IMR-90 (cell line): ENCODE measurements around the gene NCKAP5L.

Experiments used
- BHLHE40 ChIP-seq: fragments of 150-350 bp; IDR thresholded peaks from 2 replicates; pipeline ENCODE4 v1.6.1; 2016; ENCODE audit warnings: mild to moderate bottlenecking, low read depth, low read length
- CEBPB ChIP-seq: IDR thresholded peaks from 2 replicates; pipeline ENCODE4 v1.6.1; 2012; ENCODE audit warnings: low read depth, low read length, improper control_type of control experiment
- CHD1 ChIP-seq: IDR thresholded peaks from 2 replicates; pipeline ENCODE4 v1.6.1; 2012; ENCODE audit warnings: low read depth, low read length, improper control_type of control experiment
- CTCF ChIP-seq: conservative IDR thresholded peaks from 2 replicates; pipeline ENCODE4 v1.5.1; 2012; ENCODE audit warnings: mild to moderate bottlenecking, low read depth, low read length, improper control_type of control experiment
- MAFK ChIP-seq: IDR thresholded peaks from 2 replicates; pipeline ENCODE4 v1.6.1; 2012; ENCODE audit warnings: low read depth, low read length, improper control_type of control experiment
- MAZ ChIP-seq: IDR thresholded peaks from 2 replicates; pipeline ENCODE4 v1.6.1; 2012; ENCODE audit warnings: low read depth, mild to moderate bottlenecking, low read length, improper control_type of control experiment, moderate library complexity, borderline replicate concordance
- MXI1 ChIP-seq: IDR thresholded peaks from 2 replicates; pipeline ENCODE4 v1.6.1; 2012; ENCODE audit warnings: low read depth, mild to moderate bottlenecking, low read length, moderate library complexity, borderline replicate concordance
- NFE2L2 ChIP-seq: fragments of 150-350 bp; IDR thresholded peaks from 2 replicates; pipeline ENCODE4 v1.6.1; 2016; ENCODE audit warnings: low read depth, mild to moderate bottlenecking, low read length
- POLR2A ChIP-seq: IDR thresholded peaks from 2 replicates; pipeline ENCODE4 v1.6.1; 2012; ENCODE audit warnings: mild to moderate bottlenecking, low read depth, low read length
- RAD21 ChIP-seq: IDR thresholded peaks from 2 replicates; pipeline ENCODE4 v1.6.1; 2012; ENCODE audit warnings: low read length, improper control_type of control experiment
- RCOR1 ChIP-seq: IDR thresholded peaks from 2 replicates; pipeline ENCODE4 v1.6.1; 2012; ENCODE audit warnings: mild to moderate bottlenecking, low read length, improper control_type of control experiment; ENCODE audit not compliant: insufficient replicate concordance
- RFX5 ChIP-seq: IDR thresholded peaks from 2 replicates; pipeline ENCODE4 v1.8.0; 2012; ENCODE audit warnings: low read depth, mild to moderate bottlenecking, low read length, moderate library complexity
- USF2 ChIP-seq: fragments of 150-350 bp; IDR thresholded peaks from 2 replicates; pipeline ENCODE4 v1.6.1; 2017; ENCODE audit warnings: mild to moderate bottlenecking, antibody characterized with exemption, low read length, low read depth
- TF ChIP-seq, protein P1 (sequence below): fragments of 150-350 bp; IDR thresholded peaks from 2 replicates; pipeline ENCODE4 v1.6.1; 2016; ENCODE audit warnings: low read depth, mild to moderate bottlenecking, low read length, moderate library complexity, borderline replicate concordance

DNA sequence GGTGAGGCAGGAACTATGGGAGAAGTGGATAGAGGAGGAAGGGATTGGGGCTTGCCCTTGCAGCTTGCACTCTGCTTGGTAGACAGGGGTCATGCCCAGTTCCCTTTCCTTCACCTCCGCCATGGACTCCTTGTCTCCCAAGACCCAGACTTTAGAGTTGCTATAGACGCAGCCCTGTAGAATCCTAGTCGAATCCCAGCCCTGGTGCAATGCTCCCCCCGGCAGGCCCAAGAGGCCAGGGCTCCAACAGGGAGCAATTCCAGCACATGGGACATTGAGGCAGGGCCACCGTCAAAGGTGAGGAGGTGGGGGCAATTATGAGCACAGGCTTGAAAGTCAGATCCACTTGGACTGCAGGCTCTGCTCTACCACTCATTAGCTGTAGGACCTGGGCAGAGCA lies 44.2 kb upstream of the NCKAP5L start:
- no peak for TF ChIP-seq CTCF
- TF ChIP-seq CHD1: no peak
- TF ChIP-seq POLR2A: no peak
- TF ChIP-seq BHLHE40: no peak
- no peak for TF ChIP-seq RFX5
- TF ChIP-seq NFE2L2: no peak
- no peak for TF ChIP-seq RAD21
- TF ChIP-seq CEBPB: no peak
- no peak for TF ChIP-seq MXI1
- TF ChIP-seq MAFK: no peak
- TF ChIP-seq USF2: no peak
- TF ChIP-seq MAZ: no peak
- TF ChIP-seq, protein P1, sequence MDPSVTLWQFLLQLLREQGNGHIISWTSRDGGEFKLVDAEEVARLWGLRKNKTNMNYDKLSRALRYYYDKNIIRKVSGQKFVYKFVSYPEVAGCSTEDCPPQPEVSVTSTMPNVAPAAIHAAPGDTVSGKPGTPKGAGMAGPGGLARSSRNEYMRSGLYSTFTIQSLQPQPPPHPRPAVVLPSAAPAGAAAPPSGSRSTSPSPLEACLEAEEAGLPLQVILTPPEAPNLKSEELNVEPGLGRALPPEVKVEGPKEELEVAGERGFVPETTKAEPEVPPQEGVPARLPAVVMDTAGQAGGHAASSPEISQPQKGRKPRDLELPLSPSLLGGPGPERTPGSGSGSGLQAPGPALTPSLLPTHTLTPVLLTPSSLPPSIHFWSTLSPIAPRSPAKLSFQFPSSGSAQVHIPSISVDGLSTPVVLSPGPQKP: no peak
- no peak for TF ChIP-seq RCOR1
